HEK293 (cell line): ENCODE measurements around the gene NOS1AP.

ENCODE experiments used
- WT1 ChIP-seq: fragments of 450-650 bp; formaldehyde crosslinking; IDR thresholded peaks from 2 replicates; pipeline ENCODE4 v1.5.1; 2016; ENCODE audit warnings: missing biosample characterization, missing genetic modification characterization
- TF ChIP-seq, protein P1 (sequence below): fragments of 450-650 bp; formaldehyde crosslinking; IDR thresholded peaks from 2 replicates; pipeline ENCODE4 v1.5.1; 2016; ENCODE audit warnings: missing biosample characterization, missing genetic modification characterization
- TF ChIP-seq, protein P2 (sequence below): fragments of 450-650 bp; formaldehyde crosslinking; IDR thresholded peaks from 2 replicates; pipeline ENCODE4 v1.5.1; 2016; ENCODE audit warnings: missing biosample characterization, missing genetic modification characterization

DNA sequence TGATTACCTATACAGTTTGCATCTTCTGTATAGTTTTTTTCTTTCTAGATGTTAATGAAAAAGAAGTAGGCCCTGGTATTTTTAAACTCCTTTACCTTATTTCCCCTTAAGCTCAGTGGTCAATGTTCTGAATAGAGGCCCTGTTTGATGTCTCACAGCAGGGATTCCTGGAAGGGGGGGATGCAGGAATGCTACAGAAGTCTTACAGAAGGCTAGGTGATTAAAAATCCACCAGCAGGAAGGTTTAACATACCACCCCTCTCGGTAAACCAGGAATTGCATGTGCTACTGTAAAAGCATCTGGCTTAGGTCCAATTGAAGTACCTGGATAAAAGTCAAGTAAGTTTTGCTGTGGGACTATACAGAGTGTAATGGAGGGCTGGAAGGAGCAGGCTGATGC is 78.3 kb downstream of the NOS1AP start:
- TF ChIP-seq, protein P1, sequence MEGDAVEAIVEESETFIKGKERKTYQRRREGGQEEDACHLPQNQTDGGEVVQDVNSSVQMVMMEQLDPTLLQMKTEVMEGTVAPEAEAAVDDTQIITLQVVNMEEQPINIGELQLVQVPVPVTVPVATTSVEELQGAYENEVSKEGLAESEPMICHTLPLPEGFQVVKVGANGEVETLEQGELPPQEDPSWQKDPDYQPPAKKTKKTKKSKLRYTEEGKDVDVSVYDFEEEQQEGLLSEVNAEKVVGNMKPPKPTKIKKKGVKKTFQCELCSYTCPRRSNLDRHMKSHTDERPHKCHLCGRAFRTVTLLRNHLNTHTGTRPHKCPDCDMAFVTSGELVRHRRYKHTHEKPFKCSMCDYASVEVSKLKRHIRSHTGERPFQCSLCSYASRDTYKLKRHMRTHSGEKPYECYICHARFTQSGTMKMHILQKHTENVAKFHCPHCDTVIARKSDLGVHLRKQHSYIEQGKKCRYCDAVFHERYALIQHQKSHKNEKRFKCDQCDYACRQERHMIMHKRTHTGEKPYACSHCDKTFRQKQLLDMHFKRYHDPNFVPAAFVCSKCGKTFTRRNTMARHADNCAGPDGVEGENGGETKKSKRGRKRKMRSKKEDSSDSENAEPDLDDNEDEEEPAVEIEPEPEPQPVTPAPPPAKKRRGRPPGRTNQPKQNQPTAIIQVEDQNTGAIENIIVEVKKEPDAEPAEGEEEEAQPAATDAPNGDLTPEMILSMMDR (tag by site-specific recombination) = no peak
- TF ChIP-seq, protein P2, sequence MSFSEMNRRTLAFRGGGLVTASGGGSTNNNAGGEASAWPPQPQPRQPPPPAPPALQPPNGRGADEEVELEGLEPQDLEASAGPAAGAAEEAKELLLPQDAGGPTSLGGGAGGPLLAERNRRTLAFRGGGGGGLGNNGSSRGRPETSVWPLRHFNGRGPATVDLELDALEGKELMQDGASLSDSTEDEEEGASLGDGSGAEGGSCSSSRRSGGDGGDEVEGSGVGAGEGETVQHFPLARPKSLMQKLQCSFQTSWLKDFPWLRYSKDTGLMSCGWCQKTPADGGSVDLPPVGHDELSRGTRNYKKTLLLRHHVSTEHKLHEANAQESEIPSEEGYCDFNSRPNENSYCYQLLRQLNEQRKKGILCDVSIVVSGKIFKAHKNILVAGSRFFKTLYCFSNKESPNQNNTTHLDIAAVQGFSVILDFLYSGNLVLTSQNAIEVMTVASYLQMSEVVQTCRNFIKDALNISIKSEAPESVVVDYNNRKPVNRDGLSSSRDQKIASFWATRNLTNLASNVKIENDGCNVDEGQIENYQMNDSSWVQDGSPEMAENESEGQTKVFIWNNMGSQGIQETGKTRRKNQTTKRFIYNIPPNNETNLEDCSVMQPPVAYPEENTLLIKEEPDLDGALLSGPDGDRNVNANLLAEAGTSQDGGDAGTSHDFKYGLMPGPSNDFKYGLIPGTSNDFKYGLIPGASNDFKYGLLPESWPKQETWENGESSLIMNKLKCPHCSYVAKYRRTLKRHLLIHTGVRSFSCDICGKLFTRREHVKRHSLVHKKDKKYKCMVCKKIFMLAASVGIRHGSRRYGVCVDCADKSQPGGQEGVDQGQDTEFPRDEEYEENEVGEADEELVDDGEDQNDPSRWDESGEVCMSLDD (tag by site-specific recombination) = no peak
- TF ChIP-seq WT1 = no peak
